Anterior cingulate cortex (tissue), 58 donors: ENCODE results near the gene FZD7.

ENCODE experiments used
- DNase-seq, 58 donors: peaks; one replicate each; lab custom pipeline; 2025; lab: John Stamatoyannopoulos, UW

FZD7 gene

GRCh38 chr2:202033317-202034248 is at the start of gene FZD7:
FZD7 (plus strand) TSS chr2:202033855; CDS start chr2:202034648, 793 bp downstream.
- peak in 56 of 58 donors; percentile 34 to 91 (median 76) for DNase-seq

DNA sequence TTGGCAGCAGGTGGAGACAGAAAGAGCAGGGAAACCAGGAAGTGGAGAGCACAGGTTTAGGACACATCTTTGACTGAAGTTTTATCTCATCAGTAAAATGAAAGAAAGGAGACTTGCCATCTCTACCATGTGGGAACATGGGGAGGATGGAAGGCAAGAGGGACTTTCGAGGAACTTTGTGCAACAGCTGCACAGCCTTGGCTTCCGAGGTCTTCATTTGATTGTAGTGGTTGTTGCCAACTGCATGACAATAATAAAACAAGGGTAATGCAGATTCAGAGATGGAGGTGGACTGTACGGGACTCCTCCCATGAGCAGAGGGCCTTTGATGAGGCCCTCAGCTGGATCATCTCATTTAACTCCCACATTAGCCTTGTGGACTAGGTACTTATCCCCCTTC is 49.3 kb upstream of the FZD7 start:
- no peak for DNase-seq

GRCh38 chr2:201984800-201985525 is 48.7 kb upstream of the FZD7 start:
- DNase-seq: peak in 57 of 58 donors; percentile 36 to 91 (median 80)

GRCh38 chr2:201985728-201986462 is 47.8 kb upstream of the FZD7 start:
- DNase-seq: peak in 1 of 58 donors; percentile 46

- DNase-seq: no peak
Observed at GRCh38 chr2:201986463-201986735, 47.3 kb upstream of the FZD7 start.

DNA sequence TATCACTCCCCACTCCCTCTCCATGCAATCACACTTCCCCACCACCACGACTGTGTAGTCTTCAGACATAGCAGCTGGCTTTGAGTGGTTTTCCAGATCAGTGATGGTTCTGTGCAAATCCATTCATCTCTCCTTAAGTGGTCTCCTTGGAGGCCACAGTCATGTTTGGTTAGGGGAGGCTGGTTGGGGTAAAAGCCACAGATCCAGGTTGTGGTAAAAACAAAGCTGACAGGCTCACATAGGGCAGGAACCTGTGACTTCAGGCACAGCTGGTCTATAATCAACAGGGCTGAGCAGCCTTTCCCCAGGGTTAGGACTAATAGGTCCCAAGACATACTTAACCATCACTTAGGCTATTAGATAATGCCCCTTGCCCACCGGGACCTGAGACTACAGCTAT is 46.2 kb upstream of the FZD7 start:
- DNase-seq: no peak

GRCh38 chr2:201990069-201990468 is 43.6 kb upstream of the FZD7 start:
- no peak for DNase-seq

DNA sequence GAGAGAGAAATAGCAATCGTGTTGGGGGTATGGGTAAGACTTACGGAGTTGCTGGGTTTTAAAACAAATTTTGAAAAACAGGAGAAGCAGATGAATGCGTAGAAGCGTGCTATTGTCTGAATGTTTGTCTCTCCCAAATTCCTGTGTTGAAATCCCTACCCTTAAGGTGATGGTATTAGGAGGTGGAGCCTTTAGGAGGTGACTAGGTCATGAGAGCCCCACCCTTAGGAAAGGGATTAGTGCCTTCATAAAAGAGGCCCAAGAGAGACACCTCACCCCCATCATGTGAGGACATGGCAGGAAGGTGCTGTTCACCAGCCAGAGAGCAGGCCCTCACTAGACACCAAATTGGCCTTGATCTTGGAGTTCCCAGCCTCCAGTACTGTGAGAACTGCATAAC is 40.7 kb upstream of the FZD7 start:
- no peak for DNase-seq

DNA sequence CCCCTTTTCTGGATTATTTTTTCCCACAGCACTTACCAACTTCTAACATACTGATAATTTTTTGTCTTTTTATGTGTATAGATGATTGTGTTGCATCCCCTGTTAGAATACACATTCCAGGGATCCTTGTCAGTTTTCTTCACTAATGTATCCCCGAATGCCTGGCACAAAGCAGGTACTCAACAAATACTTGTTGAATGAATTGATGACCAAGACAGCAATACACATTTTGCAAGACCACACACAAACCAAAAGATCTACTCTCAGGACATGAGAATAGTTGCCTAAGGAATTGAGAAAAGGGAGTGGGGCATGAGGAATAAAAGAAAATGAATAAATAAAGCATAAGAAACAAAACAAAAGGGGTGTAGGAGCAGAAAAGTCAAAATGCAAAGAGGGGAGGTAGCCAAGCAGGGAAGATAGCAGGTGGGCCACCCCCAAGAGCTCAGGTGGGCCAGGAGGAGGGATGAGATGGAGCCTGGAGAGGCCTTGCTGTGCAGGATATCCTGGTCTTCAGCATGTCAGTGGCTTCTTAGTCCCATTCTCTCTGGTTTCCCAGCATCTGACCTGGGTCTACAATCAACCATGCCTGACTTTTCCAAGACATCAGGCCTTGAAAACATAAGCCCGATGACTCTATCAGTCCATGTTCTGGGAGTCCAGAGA is 38.5 kb upstream of the FZD7 start:
- no peak for DNase-seq

GRCh38 chr2:201996006-201996405 is 37.6 kb upstream of the FZD7 start:
- DNase-seq: no peak

- no peak for DNase-seq
Observed at GRCh38 chr2:201996679-201997314, 36.9 kb upstream of the FZD7 start.

DNA sequence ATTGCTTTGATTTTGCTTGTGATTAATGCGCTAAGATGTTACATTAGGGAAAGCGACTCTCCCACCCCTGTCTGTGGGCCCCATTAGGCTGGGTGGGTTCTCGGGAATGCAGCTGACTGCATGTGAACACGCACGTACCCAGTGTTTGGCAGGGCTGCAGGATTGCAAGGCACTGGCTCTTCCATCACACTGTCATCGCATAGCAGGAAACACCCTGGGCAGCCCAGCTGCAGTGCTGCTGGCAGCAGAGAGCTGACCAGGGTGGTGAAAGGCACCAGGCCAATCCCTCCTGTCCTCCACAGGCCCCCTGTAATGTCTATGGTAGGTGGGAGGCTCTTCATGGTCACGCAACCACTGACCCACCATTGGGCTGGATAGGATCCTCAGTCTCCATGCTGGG is 34.4 kb upstream of the FZD7 start:
- no peak for DNase-seq

GRCh38 chr2:202001826-202002225 is 31.8 kb upstream of the FZD7 start:
- DNase-seq: no peak

DNA sequence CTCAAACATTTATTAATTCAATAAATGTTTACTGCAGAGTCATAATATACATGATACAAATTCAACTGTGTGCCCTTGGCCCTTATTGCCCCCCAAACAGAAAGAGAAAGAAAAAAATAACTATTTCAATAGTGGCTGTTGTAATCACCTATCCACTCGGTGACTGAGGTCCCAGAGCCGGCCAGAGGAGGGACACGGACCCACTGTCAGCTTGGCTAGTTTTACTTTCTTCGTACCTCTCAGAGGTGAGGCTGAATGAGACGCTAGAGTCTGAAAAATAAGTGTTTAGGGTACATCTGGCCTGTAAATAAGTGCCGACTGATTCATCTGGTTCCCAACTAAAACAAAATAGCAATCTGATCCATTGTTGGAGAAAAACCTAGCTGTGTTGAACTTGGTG is 31.3 kb upstream of the FZD7 start:
- no peak for DNase-seq

DNA sequence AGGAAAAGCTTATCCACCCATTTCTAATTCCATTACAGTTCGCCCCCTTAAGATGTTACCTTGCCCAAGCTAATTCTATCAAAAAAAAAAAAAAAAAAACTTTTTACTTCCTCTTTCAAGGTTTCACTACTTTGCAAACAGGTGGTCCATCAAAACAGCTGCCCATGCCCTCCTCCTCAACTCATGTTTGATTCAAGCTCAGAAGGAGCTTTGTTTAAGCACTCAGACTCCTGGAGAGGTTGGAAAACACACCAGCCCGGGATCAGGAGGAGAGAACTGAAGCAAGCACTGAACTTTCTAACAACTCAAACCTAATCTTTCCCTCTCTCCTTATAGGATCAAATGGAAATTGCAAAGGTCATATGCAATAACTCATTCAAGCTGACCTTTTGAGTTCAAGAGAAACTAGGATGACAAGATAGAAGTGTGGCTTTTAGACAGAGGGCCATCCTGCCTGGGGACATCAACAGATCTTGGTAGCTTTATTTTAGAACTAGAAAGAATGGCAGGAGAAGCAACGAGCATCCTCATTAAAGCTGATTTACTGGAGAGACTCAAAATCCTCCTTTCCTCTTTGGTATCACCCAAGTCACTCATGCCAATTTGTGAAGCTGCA is 28.3 kb upstream of the FZD7 start:
- DNase-seq: no peak

GRCh38 chr2:202006301-202006700 is 27.4 kb upstream of the FZD7 start:
- no peak for DNase-seq

DNA sequence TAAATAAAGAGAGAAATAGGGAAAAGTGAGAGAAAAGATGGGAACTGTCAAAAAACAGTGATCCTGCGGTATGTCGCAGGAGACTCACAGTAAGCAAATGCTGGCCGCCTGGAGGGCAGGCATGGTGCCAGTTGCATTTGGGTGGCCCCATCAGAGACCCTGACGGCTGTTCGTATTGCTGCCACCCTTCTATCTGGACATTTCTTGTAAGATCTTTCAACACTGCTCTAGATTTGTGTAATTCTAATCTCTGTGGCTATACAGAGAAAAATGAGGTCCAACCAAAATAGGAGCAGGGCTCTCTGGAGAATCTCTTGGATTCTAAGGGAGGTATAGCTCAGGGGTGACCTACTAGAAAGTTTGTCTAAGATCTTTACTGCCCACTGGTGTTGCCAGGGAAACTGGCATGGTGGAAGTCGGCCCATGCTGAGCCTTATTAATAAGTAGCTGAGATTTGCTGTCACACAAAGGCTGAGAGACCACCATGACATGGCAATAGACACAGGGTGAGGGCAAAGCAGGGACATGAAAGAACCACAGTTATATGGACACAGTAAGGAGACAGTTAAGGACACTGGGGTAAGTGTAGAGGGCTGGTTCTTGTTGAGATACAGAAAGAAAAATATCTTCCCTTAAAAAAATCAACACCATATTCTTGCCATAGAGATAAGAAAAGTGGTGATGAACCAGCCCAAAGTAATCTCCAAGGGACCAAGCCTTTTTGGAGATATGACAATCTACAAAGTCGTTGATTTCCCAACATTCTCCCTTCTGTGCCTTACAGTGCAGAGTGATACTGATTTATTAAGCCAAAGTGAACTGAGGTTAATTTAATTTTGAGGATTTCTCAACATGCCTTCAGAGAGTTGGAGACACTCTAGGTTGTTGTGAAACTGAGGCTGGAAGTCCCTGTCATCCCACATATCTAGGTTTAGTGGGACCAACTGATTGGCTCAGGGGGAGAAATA is 26.4 kb upstream of the FZD7 start:
- DNase-seq: no peak

DNA sequence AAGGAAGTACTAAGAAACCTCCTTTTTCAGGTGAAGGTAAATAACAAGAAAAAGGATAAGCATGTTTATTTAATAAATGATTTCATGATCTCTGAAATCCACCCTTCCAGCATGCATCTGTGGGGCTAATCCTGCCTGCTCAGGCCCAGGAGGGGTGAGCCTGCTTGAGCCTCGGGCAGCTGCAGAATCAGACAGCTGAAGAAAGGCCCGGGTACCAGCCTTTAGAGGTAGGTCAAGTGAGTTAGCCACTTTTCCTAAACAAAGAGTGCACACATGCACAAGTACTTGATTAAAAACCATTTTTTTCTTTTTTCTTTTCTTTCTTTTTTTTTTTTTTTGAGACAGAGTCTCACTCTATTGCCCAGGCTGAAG is 25.7 kb upstream of the FZD7 start:
- no peak for DNase-seq
